Esophagus squamous epithelium (tissue), 4 donors: ENCODE data around the gene GDF3.

ENCODE experiments used
- POLR2A ChIP-seq, 4 donors: fragments of 450-650 bp; IDR thresholded peaks; one replicate each; pipeline ENCODE4 v1.6.1; 2017; ENCODE audit warnings: antibody characterized with exemption in 4 of 4, mild to moderate bottlenecking in 4 of 4, moderate library complexity in 3 of 4
- TF ChIP-seq, protein P1 (sequence below), 6 experiments: fragments of 450-650 bp in 4 of 6; fragments of 200-600 bp in 2 of 6; sonication (generic) in 2 of 6; IDR thresholded peaks; one replicate each; pipeline ENCODE4 v1.5.1; 2016 to 2019; ENCODE audit warnings: antibody characterized with exemption in 6 of 6, mild to moderate bottlenecking in 4 of 6, moderate library complexity in 4 of 6

GRCh38 chr12:7646178-7646475 lies 49.4 kb downstream of the GDF3 start:
- TF ChIP-seq POLR2A (IDR thresholded peaks at IDR 0.05): no peak
- TF ChIP-seq, protein P1, sequence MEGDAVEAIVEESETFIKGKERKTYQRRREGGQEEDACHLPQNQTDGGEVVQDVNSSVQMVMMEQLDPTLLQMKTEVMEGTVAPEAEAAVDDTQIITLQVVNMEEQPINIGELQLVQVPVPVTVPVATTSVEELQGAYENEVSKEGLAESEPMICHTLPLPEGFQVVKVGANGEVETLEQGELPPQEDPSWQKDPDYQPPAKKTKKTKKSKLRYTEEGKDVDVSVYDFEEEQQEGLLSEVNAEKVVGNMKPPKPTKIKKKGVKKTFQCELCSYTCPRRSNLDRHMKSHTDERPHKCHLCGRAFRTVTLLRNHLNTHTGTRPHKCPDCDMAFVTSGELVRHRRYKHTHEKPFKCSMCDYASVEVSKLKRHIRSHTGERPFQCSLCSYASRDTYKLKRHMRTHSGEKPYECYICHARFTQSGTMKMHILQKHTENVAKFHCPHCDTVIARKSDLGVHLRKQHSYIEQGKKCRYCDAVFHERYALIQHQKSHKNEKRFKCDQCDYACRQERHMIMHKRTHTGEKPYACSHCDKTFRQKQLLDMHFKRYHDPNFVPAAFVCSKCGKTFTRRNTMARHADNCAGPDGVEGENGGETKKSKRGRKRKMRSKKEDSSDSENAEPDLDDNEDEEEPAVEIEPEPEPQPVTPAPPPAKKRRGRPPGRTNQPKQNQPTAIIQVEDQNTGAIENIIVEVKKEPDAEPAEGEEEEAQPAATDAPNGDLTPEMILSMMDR (IDR thresholded peaks at IDR 0.05): no peak
